Endometrial microvascular endothelial cells (primary cell): Measurements from ENCODE around the gene FBXL22. TPM values are rescaled to one million over a fixed set of nuclear protein-coding genes. Genes with fewer than 3 reads are reported as not detected.

Experiments
- in situ Hi-C: cut with HindIII; loops from 2 replicates; pipeline ENCODE4 v1.10.0; 2017; ENCODE audit warnings: low sequenced_read_pairs, low pct_unique_long_range_greater_than_20kb; ENCODE audit errors: inconsistent ontology term
- total RNA-seq: library from RNA; depleted of rRNA; stranded (reverse); fragments of >200 nt; gene quantifications from one replicate; pipeline ENCODE4 v1.2.3, GENCODE V29; 2015; ENCODE audit errors: inconsistent ontology term

Gene FBXL22
- total RNA-seq = not detected

DNA sequence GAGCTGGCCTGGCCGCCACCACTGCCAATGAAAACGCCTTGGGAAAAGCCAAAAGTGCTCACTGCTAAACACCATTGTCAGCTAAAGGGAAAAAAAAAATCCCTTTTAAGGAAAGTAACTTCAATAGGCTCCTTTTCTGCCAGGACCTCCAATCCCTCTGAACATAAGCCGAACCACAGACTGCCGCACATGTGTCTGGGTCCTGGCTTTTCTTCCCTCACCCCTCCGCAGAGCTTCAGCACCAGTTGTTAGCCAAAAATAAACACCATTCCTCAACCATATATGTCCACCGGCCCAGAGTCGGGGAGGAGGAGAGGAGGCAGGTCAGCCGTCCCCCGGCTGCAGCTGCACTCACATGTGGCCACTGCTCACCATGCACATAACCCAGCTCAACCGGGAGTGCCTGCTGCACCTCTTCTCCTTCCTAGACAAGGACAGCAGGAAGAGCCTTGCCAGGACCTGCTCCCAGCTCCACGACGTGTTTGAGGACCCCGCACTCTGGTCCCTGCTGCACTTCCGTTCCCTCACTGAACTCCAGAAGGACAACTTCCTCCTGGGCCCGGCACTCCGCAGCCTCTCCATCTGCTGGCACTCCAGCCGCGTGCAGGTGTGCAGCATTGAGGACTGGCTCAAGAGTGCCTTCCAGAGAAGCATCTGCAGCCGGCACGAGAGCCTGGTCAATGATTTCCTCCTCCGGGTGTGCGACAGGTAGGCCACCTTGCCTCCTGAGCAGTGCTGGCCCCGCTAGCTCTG is at the start of gene FBXL22:
FBXL22 (plus strand) TSS at position 350 of the 753 bp plus-strand sequence; CDS start at position 356, 6 bp downstream.
- in situ Hi-C loops = no loop called here

DNA sequence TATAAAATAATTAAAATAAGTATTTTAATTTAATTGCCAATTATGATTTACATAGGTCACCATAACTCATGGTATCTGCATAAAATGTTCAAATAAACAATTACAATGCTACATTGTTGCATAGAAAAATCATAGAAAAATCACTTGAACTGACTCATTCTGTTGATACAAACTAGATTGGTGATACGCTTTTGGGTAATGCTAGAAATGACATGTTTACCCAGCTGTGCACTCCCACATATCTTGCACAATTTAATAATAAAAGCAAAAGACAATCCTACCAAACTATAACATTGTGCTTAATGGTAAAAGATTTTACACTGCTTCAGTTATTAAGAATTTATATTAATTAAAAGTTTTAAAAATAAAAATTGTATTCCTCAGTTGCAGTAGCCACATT is 45.8 kb upstream of the FBXL22 start:
- in situ Hi-C loops = no loop called here

GRCh38 chr15:63553388-63553791 is 43.8 kb upstream of the FBXL22 start:
- in situ Hi-C loops = no loop called here

DNA sequence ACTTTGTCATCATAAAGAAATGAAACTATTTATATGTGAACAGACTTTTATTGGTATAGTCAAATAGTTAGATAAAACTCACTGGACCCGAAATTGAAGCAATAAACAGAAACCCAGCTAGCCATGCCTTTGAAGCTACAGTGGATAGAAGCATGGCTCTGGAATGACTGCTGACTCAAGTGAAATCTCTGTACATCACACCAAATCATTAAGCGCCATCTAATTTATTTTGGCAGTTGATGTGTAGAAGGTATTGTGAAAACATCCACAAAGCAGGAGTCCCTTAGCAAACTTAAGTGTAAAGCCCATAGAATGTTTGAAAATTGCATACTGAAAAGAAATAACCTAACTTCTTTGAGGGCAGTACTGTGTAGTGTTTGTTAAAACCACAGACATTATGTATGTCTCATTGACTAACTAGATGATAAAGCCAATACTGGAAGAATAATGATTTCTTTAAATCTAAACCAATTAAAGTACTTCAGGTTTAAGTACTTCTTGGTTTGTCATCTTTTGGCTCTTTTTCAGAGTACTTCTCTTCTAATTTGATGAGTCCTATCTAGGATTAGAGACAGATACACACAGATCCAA is 42.8 kb upstream of the FBXL22 start:
- in situ Hi-C loops = no loop called here

- in situ Hi-C loops = no loop called here
Observed at GRCh38 chr15:63555507-63555906, 41.7 kb upstream of the FBXL22 start.

- in situ Hi-C loops = no loop called here
Observed at GRCh38 chr15:63556246-63556645, 40.9 kb upstream of the FBXL22 start.

GRCh38 chr15:63556736-63557135 is 40.5 kb upstream of the FBXL22 start:
- in situ Hi-C loops = no loop called here

GRCh38 chr15:63559753-63560152 is 37.4 kb upstream of the FBXL22 start:
- in situ Hi-C loops = no loop called here

GRCh38 chr15:63560741-63561448 is 36.3 kb upstream of the FBXL22 start:
- in situ Hi-C loops = no loop called here

- in situ Hi-C loops = no loop called here
Observed at GRCh38 chr15:63564093-63564492, 33.1 kb upstream of the FBXL22 start.

GRCh38 chr15:63565536-63566186 is 31.5 kb upstream of the FBXL22 start:
- in situ Hi-C loops = no loop called here

- in situ Hi-C loops = no loop called here
Observed at GRCh38 chr15:63572749-63573464, 24.3 kb upstream of the FBXL22 start.

- in situ Hi-C loops = no loop called here
Observed at GRCh38 chr15:63573533-63573932, 23.7 kb upstream of the FBXL22 start.

DNA sequence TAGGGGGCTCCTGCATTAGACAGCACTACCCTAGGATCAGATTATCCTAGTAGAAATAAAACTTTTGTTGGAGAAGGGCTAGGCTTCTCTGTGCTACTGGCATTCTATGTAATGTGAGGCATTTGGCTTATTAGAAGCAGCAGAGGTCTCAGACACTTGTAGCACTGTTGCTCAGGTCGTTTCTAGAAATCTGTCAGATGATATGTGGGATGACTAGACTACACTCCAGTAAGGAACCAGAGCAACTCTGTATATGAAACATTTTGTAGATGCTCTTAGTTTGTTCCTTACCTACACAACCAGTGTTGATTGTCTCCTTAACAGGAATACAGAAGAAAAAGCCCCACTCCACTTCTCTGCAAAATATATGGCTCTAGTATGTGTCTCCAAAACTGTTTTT is 21.9 kb upstream of the FBXL22 start:
- in situ Hi-C loops = no loop called here

DNA sequence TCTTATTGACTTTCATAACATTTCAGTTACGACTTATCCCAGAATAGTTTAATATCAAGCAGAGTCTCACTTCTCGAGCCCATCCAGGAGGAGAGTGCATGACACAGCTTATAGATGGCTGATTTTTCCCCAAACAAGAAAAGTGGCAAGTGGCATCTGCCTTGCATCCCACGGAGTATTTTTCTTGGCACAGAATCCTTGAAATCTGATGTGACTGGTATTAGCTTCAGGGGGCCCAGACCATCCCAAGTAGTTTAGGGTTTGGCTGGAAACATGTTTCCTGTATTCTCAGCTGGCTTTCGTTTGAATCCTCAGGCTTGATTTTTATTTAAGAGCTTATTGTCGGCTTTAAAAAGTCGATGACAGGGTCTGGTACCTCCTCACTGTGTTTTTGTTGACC is 20.7 kb upstream of the FBXL22 start:
- in situ Hi-C loops = no loop called here

- in situ Hi-C loops = no loop called here
Observed at GRCh38 chr15:63582179-63582578, 15.0 kb upstream of the FBXL22 start.

DNA sequence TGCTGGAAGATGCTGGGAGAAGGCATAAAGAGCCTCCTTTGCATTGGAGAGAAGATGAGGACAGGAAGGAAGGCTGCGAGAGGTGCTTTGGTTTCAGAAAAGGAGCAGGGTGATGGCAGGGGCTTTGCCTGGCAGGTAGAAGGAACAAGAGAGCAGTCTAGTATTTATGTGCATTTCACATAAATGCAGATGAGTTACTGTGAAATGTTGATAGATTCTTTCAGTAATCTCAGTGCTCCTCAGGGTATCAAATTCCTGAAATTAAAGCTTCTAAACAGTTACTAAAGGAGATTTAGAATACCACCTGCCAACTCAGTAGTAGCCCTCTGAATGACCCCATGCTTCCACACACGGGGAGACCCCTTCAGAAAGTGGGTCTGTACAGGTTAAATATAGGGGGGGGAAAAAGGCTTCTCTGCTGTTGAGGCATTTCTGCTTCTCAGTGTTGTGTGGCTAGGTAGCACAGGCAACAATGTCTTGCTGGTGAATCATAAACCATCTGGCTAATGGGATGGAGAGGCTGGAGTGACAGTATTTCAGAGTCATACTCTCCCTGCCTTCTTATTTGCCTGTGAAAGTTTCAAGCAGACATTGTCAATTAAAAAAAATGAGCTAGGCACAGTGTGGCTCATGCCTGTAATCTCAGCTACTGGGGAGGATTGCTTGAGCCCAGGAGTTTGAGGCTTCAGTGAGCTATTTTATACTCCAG is 14.3 kb upstream of the FBXL22 start:
- in situ Hi-C loops = no loop called here

GRCh38 chr15:63586790-63587189 is 10.4 kb upstream of the FBXL22 start:
- in situ Hi-C loops = no loop called here
